ELR (cell line): ENCODE measurements around the gene GTF2H1.
A peak's percentile ranks its signal among the peaks of the same experiment; 100 is the strongest.
"Not testable (repeated sequence)": the region's sequence is repeated elsewhere in the genome, so short reads cannot be mapped to it uniquely, and the experiment has no call there.

Source experiments
- DNase-seq: peaks from one replicate; pipeline ENCODE4 v3.0.0-alpha.2; 2015; ENCODE audit warnings: low read depth

GTF2H1 gene

GRCh38 chr11:18319914-18320313, 2.5 kb upstream of the GTF2H1 start:
- no peak for DNase-seq

- DNase-seq: no peak
Observed at GRCh38 chr11:18320617-18321016, 1.8 kb upstream of the GTF2H1 start.

DNA sequence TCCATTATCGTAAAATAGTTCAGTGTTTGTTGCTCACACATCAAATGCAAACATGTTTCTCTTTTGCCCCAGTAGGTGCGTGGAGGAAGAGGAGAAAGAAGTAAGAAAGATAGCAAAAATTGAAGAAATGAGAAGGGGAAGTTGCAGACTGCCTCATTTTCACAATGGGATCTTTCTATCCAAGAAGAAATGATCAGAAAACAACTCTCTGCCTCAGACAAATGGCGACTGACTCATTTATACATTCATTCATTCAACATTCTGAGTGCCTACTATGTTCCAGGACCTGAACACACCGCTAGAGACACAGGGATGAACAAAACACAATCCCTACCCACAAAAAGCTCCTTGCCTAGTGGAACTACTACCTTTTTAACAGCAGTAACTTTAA, 794 bp upstream of the GTF2H1 start:
- DNase-seq: peak; percentile 56

GRCh38 chr11:18322818-18323570, 627 bp downstream of the GTF2H1 start:
- DNase-seq: peak; percentile 19

- DNase-seq: not testable (repeated sequence)
Observed at GRCh38 chr11:18323881-18324280, 1.5 kb downstream of the GTF2H1 start.

GRCh38 chr11:18324381-18324780, 2.0 kb downstream of the GTF2H1 start:
- peak; percentile 13 for DNase-seq

DNA sequence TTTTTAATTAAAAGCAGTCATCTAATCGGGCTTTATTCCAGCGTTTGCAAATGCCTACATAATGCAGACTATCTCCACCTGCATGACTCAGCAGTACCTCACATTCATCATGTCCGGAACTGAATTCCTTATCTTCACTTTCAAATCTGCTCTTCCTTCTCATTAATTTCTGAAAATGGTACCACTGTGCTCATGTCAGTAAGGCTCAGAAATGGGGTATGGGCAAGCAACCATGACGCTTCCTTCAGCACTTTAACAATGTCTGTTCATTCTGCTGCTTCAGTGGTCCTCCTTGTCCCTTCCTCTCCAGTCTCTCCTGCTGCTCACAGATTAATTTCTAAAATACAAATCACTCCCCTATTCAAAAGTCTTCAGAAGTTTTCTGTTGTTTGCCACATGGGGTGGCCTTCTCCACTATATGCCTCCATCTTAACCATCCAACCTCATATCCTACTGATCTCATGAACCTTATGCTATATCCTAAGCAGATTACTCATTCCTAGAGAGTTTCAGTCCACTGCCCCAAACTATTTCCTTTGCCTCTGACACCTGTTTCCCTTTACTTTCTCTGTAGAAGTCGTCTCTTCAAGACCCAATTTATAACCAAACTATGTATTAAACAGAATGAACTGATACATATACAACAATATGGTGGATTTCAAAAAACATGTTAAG, 7.0 kb downstream of the GTF2H1 start:
- DNase-seq: no peak

DNA sequence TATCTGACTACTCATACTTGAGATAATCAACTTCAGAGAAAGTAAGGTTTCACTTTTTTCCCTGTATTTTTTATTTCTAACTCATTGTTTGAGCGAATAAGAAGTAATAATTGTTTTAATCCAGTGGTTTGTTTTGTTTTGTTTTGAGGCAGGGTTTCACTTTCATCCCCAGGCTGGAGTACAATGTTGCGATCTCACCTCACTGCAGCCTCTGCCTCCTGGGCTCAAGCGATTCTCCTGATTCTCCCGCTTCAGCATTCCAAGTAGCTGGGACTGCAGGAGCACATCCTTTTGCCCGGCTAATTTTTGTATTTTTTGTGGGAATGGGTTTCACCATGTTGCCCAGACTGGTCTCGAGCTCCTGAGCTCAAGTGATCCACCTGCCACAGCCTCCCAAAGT, 8.6 kb downstream of the GTF2H1 start:
- no peak for DNase-seq

- no peak for DNase-seq
Observed at GRCh38 chr11:18332302-18332701, 9.9 kb downstream of the GTF2H1 start.

- no peak for DNase-seq
Observed at GRCh38 chr11:18332891-18333290, 10.5 kb downstream of the GTF2H1 start.

DNA sequence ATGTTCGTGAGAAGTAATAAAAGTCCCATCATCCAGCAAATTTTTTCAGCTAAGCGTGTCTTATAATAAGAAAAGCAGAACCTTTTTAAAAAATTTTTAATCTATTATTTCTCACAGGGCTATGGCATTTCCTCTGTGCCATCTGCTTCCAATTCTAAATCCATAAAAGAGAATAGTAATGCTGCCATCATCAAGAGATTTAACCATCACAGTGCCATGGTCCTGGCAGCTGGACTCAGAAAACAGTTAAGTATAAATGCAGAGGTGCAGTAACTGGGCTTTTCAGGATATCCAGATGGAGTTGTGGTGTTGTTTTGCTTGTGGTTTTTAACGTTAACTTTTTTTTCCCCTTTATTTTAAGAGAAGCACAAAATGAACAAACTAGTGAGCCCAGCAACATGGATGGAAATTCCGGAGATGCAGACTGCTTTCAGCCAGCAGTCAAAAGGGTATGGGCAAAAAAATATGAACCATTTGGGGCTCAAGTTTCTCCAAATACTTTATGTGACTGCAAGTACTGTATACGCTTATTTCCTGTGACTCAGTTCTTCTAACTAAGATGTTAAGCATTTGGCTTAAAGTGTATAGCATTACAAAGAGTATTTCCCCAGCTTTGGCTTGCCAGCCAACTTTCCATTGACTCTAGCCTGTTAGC, 25.2 kb downstream of the GTF2H1 start:
- DNase-seq: peak; percentile 86

DNA sequence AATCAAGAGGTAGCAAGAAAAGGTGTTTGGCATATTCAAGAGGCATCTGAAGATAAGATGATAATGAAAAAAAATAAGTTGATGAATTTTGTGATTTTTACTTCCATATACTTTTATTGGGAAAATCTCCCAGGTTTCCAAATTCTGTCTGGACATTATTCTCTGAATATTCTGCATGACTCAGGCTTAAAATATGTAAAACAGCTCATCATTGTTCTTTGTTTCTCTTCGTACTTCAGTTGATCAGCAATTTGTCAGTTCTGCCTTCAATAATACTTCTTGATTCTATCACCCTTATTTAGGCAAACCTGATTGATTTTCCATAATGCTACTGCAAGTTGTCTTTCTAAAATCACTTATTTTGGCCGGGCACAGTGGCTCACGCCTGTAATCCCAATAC, 30.2 kb downstream of the GTF2H1 start:
- peak; percentile 76 for DNase-seq

- DNase-seq: no peak
Observed at GRCh38 chr11:18358646-18359045, 36.3 kb downstream of the GTF2H1 start.

DNA sequence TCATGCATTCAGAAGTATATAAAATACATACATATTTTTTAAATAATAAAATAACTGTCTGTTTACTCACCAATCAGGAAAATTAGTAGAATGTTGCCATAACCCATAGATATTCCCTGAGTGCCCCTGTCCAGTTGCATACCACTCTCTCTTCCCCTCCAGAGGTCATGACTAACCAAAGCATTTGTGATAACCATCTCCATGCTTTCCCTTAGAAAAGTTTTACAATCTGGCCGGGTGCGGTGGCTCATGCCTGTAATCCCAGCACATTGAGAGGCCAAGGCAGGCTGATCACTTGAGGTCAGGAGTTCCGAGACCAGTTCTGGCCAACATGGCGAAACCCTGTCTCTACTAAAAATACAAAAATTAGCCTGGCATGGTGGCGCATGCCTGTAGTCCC, 38.8 kb downstream of the GTF2H1 start:
- DNase-seq: peak; percentile 62

- no peak for DNase-seq
Observed at GRCh38 chr11:18364495-18365073, 42.2 kb downstream of the GTF2H1 start.

- no peak for DNase-seq
Observed at GRCh38 chr11:18365741-18366140, 43.4 kb downstream of the GTF2H1 start.

GRCh38 chr11:18366286-18366685, 43.9 kb downstream of the GTF2H1 start:
- DNase-seq: no peak

DNA sequence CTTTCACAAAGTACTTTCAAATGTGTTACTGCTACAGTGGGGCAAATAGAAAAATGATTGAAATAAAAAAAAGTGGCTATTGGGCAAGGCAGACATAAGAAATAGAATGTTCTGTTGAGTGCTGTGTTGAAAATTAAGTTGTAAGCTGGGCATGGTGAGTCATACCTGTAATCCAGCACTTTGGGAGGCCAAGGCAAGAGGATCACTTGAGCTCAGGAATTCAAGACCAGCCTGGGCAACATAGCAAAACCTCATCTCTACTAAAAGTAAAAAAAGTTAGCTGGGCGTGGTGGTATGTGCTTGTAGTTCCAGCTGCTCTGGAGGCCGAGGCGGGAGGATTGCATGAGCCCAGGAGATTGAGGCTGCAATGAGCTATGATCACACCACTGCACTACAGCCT, 45.1 kb downstream of the GTF2H1 start:
- DNase-seq: peak; percentile 39

GRCh38 chr11:18368221-18368620, 45.9 kb downstream of the GTF2H1 start:
- DNase-seq: peak; percentile 62

- DNase-seq: no peak
Observed at GRCh38 chr11:18369398-18369797, 47.0 kb downstream of the GTF2H1 start.

DNA sequence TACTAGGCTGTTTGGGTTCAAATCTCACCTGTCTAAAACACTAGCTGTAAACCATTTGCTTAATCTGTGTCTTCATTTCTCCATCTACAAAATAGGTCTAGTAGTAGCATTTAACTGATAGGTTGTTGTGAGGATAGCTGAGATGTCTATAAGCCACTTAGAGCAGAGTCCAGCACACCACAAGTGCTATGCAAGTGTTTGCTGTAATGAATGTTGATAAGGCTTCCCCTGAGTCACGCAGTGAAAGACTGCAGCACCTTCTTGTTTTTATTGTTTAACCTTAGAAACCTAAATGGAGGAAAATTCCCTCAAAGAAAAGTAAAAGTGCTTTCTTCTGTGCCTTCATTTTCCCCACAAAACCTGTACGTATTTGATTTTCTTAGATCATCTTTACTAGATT, 48.9 kb downstream of the GTF2H1 start:
- no peak for DNase-seq

- no peak for DNase-seq
Observed at GRCh38 chr11:18372201-18372600, 49.8 kb downstream of the GTF2H1 start.

- no peak for DNase-seq
Observed at GRCh38 chr11:18374956-18375355, 52.6 kb downstream of the GTF2H1 start.
